SK-N-SH treated with all-trans-retinoic acid at 6 μM for 48 hours (cell line): Measurements from ENCODE around the gene LCN1.
"Not testable (repeated sequence)": the region's sequence is repeated elsewhere in the genome, so short reads cannot be mapped to it uniquely, and the experiment has no call there.

Experiments used
- CREB5 ChIP-seq: fragments of 250-450 bp; sonication (Bioruptor Pico); IDR thresholded peaks from 2 replicates; pipeline ENCODE4 v1.5.1; 2020; ENCODE audit warnings: low read depth, mild to moderate bottlenecking, moderate library complexity
- PPARA ChIP-seq: fragments of 250-450 bp; sonication (Bioruptor Pico); IDR thresholded peaks from 2 replicates; pipeline ENCODE4 v1.5.0; 2020; ENCODE audit warnings: mild to moderate bottlenecking, borderline replicate concordance
- RARB ChIP-seq: fragments of 250-450 bp; sonication (Bioruptor Pico); IDR thresholded peaks from 2 replicates; pipeline ENCODE4 v1.8.0; 2021; ENCODE audit warnings: mild to moderate bottlenecking, moderate library complexity
- SNAI2 ChIP-seq: fragments of 250-450 bp; sonication (Bioruptor Pico); IDR thresholded peaks from 2 replicates; pipeline ENCODE4 v1.5.0; 2020; ENCODE audit warnings: mild to moderate bottlenecking, moderate library complexity
- TOX ChIP-seq: fragments of 250-450 bp; sonication (Bioruptor Pico); IDR thresholded peaks from 2 replicates; pipeline ENCODE4 v1.8.0; 2021; ENCODE audit warnings: mild to moderate bottlenecking, moderate library complexity, borderline replicate concordance
- TF ChIP-seq, protein P1 (sequence below): fragments of 250-450 bp; sonication (Bioruptor Pico); IDR thresholded peaks from 2 replicates; pipeline ENCODE4 v1.5.1; 2021; ENCODE audit warnings: mild to moderate bottlenecking, moderate library complexity
- TF ChIP-seq, protein P2 (sequence below): fragments of 250-450 bp; sonication (Bioruptor Pico); IDR thresholded peaks from 2 replicates; pipeline ENCODE4 v1.8.0; 2020; ENCODE audit warnings: mild to moderate bottlenecking, moderate library complexity, borderline replicate concordance

DNA sequence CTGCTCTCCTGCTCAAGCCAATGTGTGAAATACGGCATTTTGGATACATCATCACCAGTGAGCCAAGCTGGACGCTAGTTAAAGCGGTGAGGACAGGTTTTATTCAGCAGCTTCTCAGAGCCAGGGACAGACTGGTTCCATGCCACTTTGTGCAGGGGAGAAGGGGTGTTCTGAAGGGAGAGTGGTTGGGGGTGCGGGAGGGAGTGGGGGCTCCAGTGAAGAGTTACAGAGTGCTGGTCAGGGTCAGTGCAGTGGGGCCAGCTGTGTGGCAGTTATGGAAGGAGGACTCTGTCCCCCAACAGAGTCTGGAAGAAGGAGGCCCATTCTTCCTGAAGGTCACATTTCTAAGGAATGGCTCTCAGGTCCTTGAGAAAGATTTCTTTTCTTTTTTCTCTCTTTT, 13.6 kb downstream of the LCN1 start:
- not testable (repeated sequence) for TF ChIP-seq CREB5 (CRISPR knock-in tag); RARB (CRISPR knock-in tag); SNAI2 (CRISPR knock-in tag); TOX (CRISPR knock-in tag); PPARA
- TF ChIP-seq, protein P1, sequence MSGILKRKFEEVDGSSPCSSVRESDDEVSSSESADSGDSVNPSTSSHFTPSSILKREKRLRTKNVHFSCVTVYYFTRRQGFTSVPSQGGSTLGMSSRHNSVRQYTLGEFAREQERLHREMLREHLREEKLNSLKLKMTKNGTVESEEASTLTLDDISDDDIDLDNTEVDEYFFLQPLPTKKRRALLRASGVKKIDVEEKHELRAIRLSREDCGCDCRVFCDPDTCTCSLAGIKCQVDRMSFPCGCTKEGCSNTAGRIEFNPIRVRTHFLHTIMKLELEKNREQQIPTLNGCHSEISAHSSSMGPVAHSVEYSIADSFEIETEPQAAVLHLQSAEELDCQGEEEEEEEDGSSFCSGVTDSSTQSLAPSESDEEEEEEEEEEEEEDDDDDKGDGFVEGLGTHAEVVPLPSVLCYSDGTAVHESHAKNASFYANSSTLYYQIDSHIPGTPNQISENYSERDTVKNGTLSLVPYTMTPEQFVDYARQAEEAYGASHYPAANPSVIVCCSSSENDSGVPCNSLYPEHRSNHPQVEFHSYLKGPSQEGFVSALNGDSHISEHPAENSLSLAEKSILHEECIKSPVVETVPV (CRISPR knock-in tag) = not testable (repeated sequence)
- TF ChIP-seq, protein P2, sequence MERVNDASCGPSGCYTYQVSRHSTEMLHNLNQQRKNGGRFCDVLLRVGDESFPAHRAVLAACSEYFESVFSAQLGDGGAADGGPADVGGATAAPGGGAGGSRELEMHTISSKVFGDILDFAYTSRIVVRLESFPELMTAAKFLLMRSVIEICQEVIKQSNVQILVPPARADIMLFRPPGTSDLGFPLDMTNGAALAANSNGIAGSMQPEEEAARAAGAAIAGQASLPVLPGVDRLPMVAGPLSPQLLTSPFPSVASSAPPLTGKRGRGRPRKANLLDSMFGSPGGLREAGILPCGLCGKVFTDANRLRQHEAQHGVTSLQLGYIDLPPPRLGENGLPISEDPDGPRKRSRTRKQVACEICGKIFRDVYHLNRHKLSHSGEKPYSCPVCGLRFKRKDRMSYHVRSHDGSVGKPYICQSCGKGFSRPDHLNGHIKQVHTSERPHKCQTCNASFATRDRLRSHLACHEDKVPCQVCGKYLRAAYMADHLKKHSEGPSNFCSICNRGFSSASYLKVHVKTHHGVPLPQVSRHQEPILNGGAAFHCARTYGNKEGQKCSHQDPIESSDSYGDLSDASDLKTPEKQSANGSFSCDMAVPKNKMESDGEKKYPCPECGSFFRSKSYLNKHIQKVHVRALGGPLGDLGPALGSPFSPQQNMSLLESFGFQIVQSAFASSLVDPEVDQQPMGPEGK (CRISPR knock-in tag) = not testable (repeated sequence)
